GM12864 (cell line): Measurements from ENCODE around the gene CBLC.

Experiments
- DNase-seq: peaks from one replicate; pipeline ENCODE4 v3.0.0-alpha.2; 2011; ENCODE audit warnings: low read depth
- H3K4me3 ChIP-seq: 2 replicates; pipeline ENCODE4 v1.5.1; 2011; ENCODE audit warnings: mild to moderate bottlenecking, low read depth, low read length, control low read depth
- CTCF ChIP-seq: IDR thresholded peaks from 2 replicates; pipeline ENCODE4 v1.5.1; 2011; ENCODE audit warnings: low read depth, mild to moderate bottlenecking, moderate library complexity, low read length, control low read depth, inconsistent platforms; ENCODE audit errors: missing control alignments

Gene CBLC

GRCh38 chr19:44752123-44752815 is 25.4 kb upstream of the CBLC start:
- no peak for DNase-seq
- no peak overlapping the region; the same call in 1 of the 2 replicates for H3K4me3 ChIP-seq

GRCh38 chr19:44752816-44753625 is 24.7 kb upstream of the CBLC start:
- no peak for TF ChIP-seq CTCF
- DNase-seq: peak; percentile 93
- H3K4me3 ChIP-seq: peak overlapping the region; percentile 72

More at GRCh38 chr19:44752123-44752815, 25.4 kb upstream of the CBLC start:
- no peak for TF ChIP-seq CTCF

GRCh38 chr19:44753626-44753931 is 24.1 kb upstream of the CBLC start:
- peak overlapping the region; percentile 72 for H3K4me3 ChIP-seq
- TF ChIP-seq CTCF: no peak
- DNase-seq: no peak

GRCh38 chr19:44753932-44754749 is 23.5 kb upstream of the CBLC start:
- no peak for TF ChIP-seq CTCF
- no peak for DNase-seq
- H3K4me3 ChIP-seq: peak overlapping the region; percentile 72

GRCh38 chr19:44754750-44755080 is 23.0 kb upstream of the CBLC start:
- peak overlapping the region; percentile 72 for H3K4me3 ChIP-seq
- no peak for DNase-seq
- TF ChIP-seq CTCF: no peak

- no peak for TF ChIP-seq CTCF
- H3K4me3 ChIP-seq: peak overlapping the region; percentile 72; the same call in 1 of the 2 replicates
- DNase-seq: no peak
These were observed 22.5 kb upstream of the CBLC start for GRCh38 chr19:44755219-44755618.
